Gastrocnemius medialis (tissue), 4 donors: Measurements from ENCODE around the gene DCUN1D5. TPM values are rescaled to one million over a fixed set of nuclear protein-coding genes. Genes with fewer than 3 reads are reported as not detected.

Source experiments
- ATAC-seq, 2 donors: fragments of 150-250 bp; one replicate each; pipeline ENCODE4 v1.9.1; 2016
- DNase-seq, 2 donors: peaks; one replicate each; pipeline ENCODE4 v3.0.0-alpha.2; 2019
- H3K27ac ChIP-seq, 4 donors: fragments of 200-600 bp; sonication (generic); 1 replicate in 1 of 4; 2 replicates in 3 of 4; pipeline ENCODE4 v1.5.1; 2016 to 2018; ENCODE audit warnings: mild to moderate bottlenecking in 2 of 4, moderate library complexity in 1 of 4
- H3K27me3 ChIP-seq, 3 donors: fragments of 200-600 bp; sonication (generic) in 2 of 3; 1 replicate in 1 of 3; 2 replicates in 2 of 3; pipeline versions ENCODE4 v1.5.1 to v1.6.0; 2016 to 2019; ENCODE audit warnings: mild to moderate bottlenecking in 1 of 3, moderate library complexity in 1 of 3
- H3K36me3 ChIP-seq, 2 donors: fragments of 200-600 bp; sonication (generic) in 1 of 2; one replicate each; pipeline ENCODE4 v1.5.1; 2017 to 2018
- H3K4me1 ChIP-seq, 2 donors: fragments of 200-600 bp; sonication (generic) in 1 of 2; one replicate each; pipeline ENCODE4 v1.5.1; 2016 to 2017; ENCODE audit warnings: mild to moderate bottlenecking in 2 of 2
- H3K4me3 ChIP-seq, 4 donors: fragments of 200-600 bp; sonication (generic) in 3 of 4; 1 replicate in 1 of 4; 2 replicates in 3 of 4; pipeline ENCODE4 v1.5.1; 2016 to 2019; ENCODE audit warnings: mild to moderate bottlenecking in 2 of 4
- H3K9me3 ChIP-seq, 3 donors: fragments of 200-600 bp; sonication (generic) in 2 of 3; 1 replicate in 1 of 3; 2 replicates in 2 of 3; pipeline ENCODE4 v1.5.1; 2016 to 2019
- POLR2A ChIP-seq, 2 donors: fragments of 450-650 bp; IDR thresholded peaks; one replicate each; pipeline ENCODE4 v1.6.1; 2017; ENCODE audit warnings: antibody characterized with exemption in 2 of 2, mild to moderate bottlenecking in 2 of 2, moderate library complexity in 2 of 2
- in situ Hi-C, 4 donors: fragments of 200-750 bp; cut with MboI; loops; one replicate each; pipeline versions ENCODE4 v1.15.0 to v1.8.0; 2017; ENCODE audit warnings: low sequenced_read_pairs in 4 of 4
- intact Hi-C: fragments of 100-400 bp; cut with DNase I; formaldehyde crosslinking; loops from one replicate; pipeline ENCODE4 v1.15.1; 2023; ENCODE audit warnings: low total_unique reads
- total RNA-seq, 4 donors: library from RNA; depleted of rRNA; stranded (reverse); fragments of >200 nt; gene quantifications; one replicate each; pipeline versions ENCODE4 v1.1.0 to v1.2.3, GENCODE V29; 2016
- TF ChIP-seq, protein P1 (sequence below), 5 experiments: fragments of 450-650 bp in 3 of 5; fragments of 200-600 bp in 2 of 5; sonication (generic) in 2 of 5; IDR thresholded peaks in 4 of 5; conservative IDR thresholded peaks in 1 of 5; 1 replicate in 4 of 5; 2 replicates in 1 of 5; pipeline ENCODE4 v1.5.1; 2016 to 2019; ENCODE audit warnings: antibody characterized with exemption in 5 of 5, mild to moderate bottlenecking in 3 of 5, moderate library complexity in 3 of 5

The DCUN1D5 gene
- total RNA-seq, 4 donors from 2014 or later, result 31.6 to 57.5 (median 50.8) TPM

DNA sequence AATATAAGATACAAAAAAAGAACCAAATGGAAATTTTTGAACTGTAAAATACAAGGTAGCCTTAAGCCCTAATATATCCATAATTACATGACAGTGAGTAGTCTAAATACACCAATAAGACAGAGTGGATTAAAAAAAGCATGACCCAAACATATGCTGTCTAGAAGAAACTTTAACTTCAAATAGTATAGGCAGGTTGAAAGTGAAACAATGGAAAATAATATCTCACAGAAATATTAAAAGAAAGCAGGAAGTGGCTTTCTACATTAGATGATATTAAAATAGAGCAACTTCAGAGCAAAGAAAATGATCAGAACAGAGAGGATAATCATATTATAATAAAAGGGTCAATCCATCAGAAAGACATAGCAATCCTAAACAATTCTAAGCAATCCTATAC is 21.8 kb downstream of the DCUN1D5 start:
- Histone ChIP-seq H3K9me3 (no peaks in the 10 kb centered on the region), H3K4me1 (peaks cover 4 to 8% of the 10 kb centered on the region in 2 donors), H3K36me3 (peaks cover 0 to 9% of the 10 kb centered on the region in 2 donors), H3K4me3 (no peak overlapping the region), H3K27ac (no peak overlapping the region), H3K27me3 (no peaks in the 10 kb centered on the region)
- TF ChIP-seq POLR2A (IDR thresholded peaks at IDR 0.05), result no peak
- TF ChIP-seq, protein P1, sequence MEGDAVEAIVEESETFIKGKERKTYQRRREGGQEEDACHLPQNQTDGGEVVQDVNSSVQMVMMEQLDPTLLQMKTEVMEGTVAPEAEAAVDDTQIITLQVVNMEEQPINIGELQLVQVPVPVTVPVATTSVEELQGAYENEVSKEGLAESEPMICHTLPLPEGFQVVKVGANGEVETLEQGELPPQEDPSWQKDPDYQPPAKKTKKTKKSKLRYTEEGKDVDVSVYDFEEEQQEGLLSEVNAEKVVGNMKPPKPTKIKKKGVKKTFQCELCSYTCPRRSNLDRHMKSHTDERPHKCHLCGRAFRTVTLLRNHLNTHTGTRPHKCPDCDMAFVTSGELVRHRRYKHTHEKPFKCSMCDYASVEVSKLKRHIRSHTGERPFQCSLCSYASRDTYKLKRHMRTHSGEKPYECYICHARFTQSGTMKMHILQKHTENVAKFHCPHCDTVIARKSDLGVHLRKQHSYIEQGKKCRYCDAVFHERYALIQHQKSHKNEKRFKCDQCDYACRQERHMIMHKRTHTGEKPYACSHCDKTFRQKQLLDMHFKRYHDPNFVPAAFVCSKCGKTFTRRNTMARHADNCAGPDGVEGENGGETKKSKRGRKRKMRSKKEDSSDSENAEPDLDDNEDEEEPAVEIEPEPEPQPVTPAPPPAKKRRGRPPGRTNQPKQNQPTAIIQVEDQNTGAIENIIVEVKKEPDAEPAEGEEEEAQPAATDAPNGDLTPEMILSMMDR (IDR thresholded peaks at IDR 0.05 in 4 of 5, conservative IDR thresholded peaks at IDR 0.05 in 1 of 5), result no peak
- no peak for ATAC-seq
- intact Hi-C loops (no loop called here), in situ Hi-C loops (no loop called here)
- DNase-seq, result no peak

DNA sequence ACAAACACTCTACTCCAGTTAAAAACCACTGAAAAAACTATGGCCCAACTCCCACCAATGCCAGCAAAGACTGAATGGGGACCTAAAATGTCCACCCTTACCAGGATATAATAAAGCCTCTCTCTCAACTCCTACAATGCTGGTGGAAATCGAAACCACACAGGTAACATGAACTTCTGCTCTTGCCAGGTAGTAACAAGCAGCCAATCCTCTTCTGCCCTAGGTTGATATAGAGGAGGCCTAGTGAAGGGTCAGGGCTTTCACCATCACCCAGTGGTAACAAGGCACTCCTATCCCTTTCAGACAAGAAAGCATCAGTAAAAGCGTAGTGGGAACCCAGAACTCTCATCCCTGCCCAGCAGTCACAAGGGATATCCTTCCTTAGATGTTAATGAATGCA is 22.6 kb downstream of the DCUN1D5 start:
- intact Hi-C loops, result no loop called here

DNA sequence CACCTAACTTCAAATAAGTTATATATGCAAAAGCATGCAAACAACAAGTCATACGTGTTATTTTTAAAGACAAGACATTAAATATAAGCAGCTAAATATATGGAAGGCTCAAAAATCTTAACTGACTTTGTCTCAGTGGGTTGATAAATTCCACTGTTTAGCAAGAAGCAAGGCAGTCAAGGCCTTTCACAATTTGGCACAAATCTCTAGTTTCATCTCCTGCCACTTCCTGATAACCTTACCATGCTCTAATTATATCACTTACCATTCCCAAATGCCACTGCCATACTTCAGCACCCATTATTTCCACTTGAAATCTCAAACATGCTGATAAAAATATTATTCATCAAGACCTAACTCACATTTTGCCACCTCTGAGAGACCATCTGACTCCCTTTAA is 24.8 kb downstream of the DCUN1D5 start:
- Histone ChIP-seq H3K4me3 (no peak overlapping the region), H3K36me3 (peaks cover 0 to 28% of the 10 kb centered on the region in 2 donors), H3K9me3 (no peaks in the 10 kb centered on the region), H3K27me3 (no peaks in the 10 kb centered on the region), H3K4me1 (peaks cover 4 to 8% of the 10 kb centered on the region in 2 donors), H3K27ac (no peak overlapping the region)
- no peak for ATAC-seq
- no peak for TF ChIP-seq POLR2A (IDR thresholded peaks at IDR 0.05)
- TF ChIP-seq, protein P1 (IDR thresholded peaks at IDR 0.05 in 4 of 5, conservative IDR thresholded peaks at IDR 0.05 in 1 of 5), result no peak
- in situ Hi-C loops, result no loop called here
- intact Hi-C loops, result no loop called here
- DNase-seq, result no peak

More for the DNA sequence above, 22.6 kb downstream of the DCUN1D5 start:
- H3K4me1 ChIP-seq, result peaks cover 4 to 8% of the 10 kb centered on the region in 2 donors
- no peaks in the 10 kb centered on the region for H3K9me3 ChIP-seq
- H3K27ac ChIP-seq, result no peak overlapping the region
- H3K4me3 ChIP-seq, result no peak overlapping the region
- no peak for ATAC-seq
- peaks cover 0 to 10% of the 10 kb centered on the region in 2 donors for H3K36me3 ChIP-seq
- H3K27me3 ChIP-seq, result no peaks in the 10 kb centered on the region
- in situ Hi-C loops, result no loop called here
- no peak for DNase-seq
- TF ChIP-seq, protein P1 (IDR thresholded peaks at IDR 0.05 in 4 of 5, conservative IDR thresholded peaks at IDR 0.05 in 1 of 5), result no peak
- TF ChIP-seq POLR2A (IDR thresholded peaks at IDR 0.05), result no peak

DNA sequence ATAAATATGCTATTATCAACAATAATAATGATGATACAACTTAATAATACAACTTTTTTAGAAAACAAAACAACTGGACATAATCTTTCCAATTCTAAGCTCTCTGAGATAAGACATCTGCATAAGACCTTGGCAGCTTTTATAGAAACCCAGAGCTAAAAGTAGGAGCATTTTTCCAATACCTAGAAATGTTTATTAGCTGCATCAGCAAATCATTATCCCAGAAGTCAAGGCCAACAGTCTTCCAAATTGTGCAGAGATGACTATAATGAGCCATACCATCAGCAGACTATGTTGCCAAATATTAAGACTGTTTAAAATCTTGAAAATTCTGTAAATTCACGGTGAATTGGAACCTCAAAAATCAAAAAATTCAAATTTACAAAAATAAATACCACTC is 30.3 kb downstream of the DCUN1D5 start:
- ATAC-seq, result no peak
- no peak for DNase-seq
- intact Hi-C loops (no loop called here), in situ Hi-C loops (no loop called here)
- TF ChIP-seq, protein P1 (IDR thresholded peaks at IDR 0.05 in 4 of 5, conservative IDR thresholded peaks at IDR 0.05 in 1 of 5), result no peak
- TF ChIP-seq POLR2A (IDR thresholded peaks at IDR 0.05), result no peak
- Histone ChIP-seq H3K9me3 (no peaks in the 10 kb centered on the region), H3K27ac (no peak overlapping the region), H3K4me1 (no peaks in the 10 kb centered on the region), H3K36me3 (peaks cover 0 to 61% of the 10 kb centered on the region in 2 donors), H3K27me3 (no peaks in the 10 kb centered on the region), H3K4me3 (no peak overlapping the region)
